ENCODE measurements around the gene SYTL1.

Gene SYTL1

GRCh38 chr1:27388337-27389005 is 46.6 kb downstream of the SYTL1 start:
- peak; percentile 63 for DNase-seq

- DNase-seq: peak; percentile 38
Measured at GRCh38 chr1:27391511-27392095, 49.8 kb downstream of the SYTL1 start.

GRCh38 chr1:27392096-27392777 is 50.4 kb downstream of the SYTL1 start, which contains the start of gene GPR3:
GPR3 (plus strand) TSS chr1:27392622; CDS start chr1:27393799, 1,177 bp downstream.
- peak; percentile 91 for DNase-seq

GRCh38 chr1:27392778-27393635 is 51.2 kb downstream of the SYTL1 start:
- DNase-seq: no peak

- no peak for DNase-seq
Measured at GRCh38 chr1:27393641-27394281, 51.9 kb downstream of the SYTL1 start.

GRCh38 chr1:27394282-27394658 is 52.4 kb downstream of the SYTL1 start:
- DNase-seq: no peak

- DNase-seq: no peak
Measured at GRCh38 chr1:27394925-27395324, 53.1 kb downstream of the SYTL1 start.

- DNase-seq: peak; percentile 65
Measured at GRCh38 chr1:27395441-27396195, 53.8 kb downstream of the SYTL1 start.

- no peak for DNase-seq
Measured at GRCh38 chr1:27397110-27397509, 55.3 kb downstream of the SYTL1 start.

GRCh38 chr1:27397749-27398148 is 55.9 kb downstream of the SYTL1 start:
- DNase-seq: no peak

- no peak for DNase-seq
Measured at GRCh38 chr1:27398405-27399149, 56.8 kb downstream of the SYTL1 start.

GRCh38 chr1:27399251-27400025 is 57.6 kb downstream of the SYTL1 start:
- no peak for DNase-seq

GRCh38 chr1:27400082-27400962 is 58.5 kb downstream of the SYTL1 start:
- DNase-seq: no peak

- DNase-seq: no peak
Measured at GRCh38 chr1:27400963-27401341, 59.1 kb downstream of the SYTL1 start.

GRCh38 chr1:27402349-27402754 is 60.5 kb downstream of the SYTL1 start:
- DNase-seq: peak; percentile 26

GRCh38 chr1:27403065-27403726 is 61.4 kb downstream of the SYTL1 start:
- no peak for DNase-seq

All from NCI-H510A treated with DMSO at 0.1 percent for 48 hours (cell line).